GM21723 (cell line): ENCODE results near the gene FBXO10.

Experiments
- ATAC-seq: cut with Tn5 transposase; IDR thresholded peaks from one replicate; pipeline ENCODE4 v1.9.1; 2021; ENCODE audit warnings: mild to moderate bottlenecking, moderate library complexity; ENCODE audit not compliant: unreplicated experiment

Gene FBXO10

DNA sequence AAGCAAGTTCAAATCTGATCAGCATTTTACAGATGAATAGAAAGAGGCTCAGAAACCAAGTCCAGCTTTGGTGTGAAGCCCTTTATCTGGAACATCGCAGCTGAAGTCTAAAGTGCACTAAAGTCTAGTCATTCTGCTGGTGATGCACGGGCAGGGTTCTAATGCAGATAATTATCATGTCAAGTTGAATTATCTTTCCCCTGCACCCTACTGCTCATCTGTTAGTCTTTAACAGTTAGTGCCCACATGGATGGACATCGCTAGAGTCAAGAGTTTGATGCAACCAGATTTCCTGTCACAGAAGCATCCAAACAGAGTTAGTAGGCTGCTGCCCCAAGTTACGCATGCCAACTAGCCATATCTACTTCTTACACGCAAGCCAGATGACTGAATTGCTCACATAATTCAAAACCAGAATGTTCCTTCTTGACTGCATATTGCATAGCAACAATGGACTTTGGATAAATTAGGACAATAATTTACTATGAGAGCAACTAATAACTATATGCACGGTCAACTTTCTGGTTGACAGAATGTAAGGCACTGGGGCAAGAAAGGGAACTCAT is 17.8 kb upstream of the FBXO10 start:
- no peak for ATAC-seq

DNA sequence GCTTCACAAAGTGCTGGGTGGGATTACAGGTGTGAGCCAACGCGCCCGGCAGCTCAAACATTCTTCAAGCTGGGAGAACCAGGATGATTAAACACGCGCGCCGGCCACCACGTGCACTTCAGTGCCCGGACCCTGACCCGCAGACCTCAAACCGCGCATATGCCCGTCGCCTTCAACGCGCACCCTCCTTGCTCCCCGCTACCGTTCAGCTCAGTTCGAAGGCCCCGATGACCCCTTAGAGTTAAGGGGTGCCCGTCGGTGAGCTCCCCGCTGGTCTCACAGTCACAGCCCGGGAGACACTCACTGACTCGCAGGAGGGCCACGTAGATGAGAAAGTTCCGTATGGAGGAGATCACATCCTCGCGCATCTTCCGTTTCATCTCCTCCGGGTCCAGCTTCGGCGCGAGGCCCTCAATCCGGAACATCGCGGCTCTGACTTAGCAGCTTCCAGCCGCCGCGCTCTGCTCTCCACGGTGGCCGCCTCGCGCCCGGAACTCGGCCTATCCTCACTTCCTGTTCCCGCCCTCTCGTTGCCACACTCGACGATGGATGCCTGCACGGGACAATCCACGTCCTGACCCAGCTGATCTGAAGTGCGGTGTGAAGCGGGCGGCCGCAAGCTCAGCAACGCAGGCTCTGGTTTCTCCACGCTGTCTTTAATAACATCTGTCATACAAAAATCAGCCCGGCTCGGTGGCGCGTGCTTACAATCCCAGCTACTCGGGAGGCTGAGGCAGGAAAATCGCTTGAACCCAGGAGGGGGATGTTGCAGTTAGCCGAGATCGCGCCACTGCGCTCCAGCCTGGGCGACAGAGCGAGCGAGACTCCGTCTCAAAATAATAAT is 16.1 kb upstream of the FBXO10 start, which contains the start of gene TOMM5:
Gene TOMM5, minus strand, starts transcription at position 490 of the 844 bp plus-strand sequence. Its CDS starts 65 bp downstream, at position 425.
- ATAC-seq: peak; percentile 85

DNA sequence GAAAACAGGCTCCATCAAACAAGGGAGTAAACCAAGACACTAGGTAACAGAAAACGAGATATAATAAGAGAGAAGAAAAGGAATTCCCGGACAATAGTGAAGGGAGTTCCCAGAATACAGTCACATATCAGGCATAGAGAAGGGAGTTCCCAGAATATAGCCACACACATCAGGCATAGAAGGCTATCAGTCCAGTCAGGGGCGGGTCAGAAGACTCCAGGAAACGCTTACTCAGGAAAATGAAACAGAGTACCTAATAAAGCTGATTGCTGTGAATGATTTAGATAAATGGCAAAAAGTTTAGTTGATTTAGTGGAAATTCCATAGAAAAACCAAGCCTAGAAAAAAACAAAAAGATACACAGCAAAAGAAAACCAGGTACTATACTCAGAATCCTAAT is 11.3 kb upstream of the FBXO10 start:
- ATAC-seq: no peak

- no peak for ATAC-seq
These were observed 7.4 kb upstream of the FBXO10 start for GRCh38 chr9:37583522-37584121.

GRCh38 chr9:37582548-37583157 is 6.5 kb upstream of the FBXO10 start:
- no peak for ATAC-seq

GRCh38 chr9:37575511-37575914 is 667 bp downstream of the FBXO10 start:
- peak; percentile 57 for ATAC-seq

DNA sequence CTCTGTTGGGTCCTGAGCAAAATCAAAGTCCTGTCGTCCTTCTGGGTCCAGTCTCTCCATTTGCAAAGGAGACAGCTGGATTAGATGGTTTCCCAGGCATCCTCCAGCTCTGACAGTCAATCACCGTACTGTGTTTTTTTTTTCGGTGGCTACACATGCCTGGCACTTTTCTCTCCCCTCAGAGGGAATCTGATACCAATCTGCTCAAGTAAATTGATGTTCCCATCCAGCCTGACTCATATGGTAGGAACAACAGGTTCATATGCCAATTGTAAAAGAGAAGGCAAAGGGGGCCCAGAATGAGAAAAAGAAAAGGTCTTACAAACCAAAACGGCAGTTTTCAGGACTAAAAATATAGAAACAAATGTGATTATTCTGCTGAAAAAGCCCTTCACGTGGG is 1.2 kb downstream of the FBXO10 start:
- no peak for ATAC-seq

- ATAC-seq: no peak
These were observed 1.9 kb downstream of the FBXO10 start for GRCh38 chr9:37574241-37574721.

GRCh38 chr9:37571282-37571681 is 4.9 kb downstream of the FBXO10 start:
- ATAC-seq: no peak

DNA sequence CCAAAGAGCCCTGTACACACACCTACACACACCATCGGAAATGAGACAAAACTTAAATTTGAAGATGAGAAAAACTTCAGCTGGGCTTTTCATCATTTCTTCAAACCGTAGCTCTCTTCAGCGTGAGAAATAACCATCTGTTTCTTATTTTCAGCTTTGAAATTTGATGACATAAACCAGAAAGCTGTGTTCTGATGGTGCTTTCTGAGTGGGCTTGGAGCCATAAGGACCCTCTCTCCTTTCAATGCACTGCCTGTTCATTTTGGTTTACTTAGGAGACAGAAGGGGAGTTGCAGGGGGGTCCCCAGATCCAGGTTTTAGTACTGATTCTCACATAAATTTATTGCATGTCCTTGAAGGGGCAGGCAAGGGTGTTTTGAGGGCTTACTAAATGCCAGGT is 9.5 kb downstream of the FBXO10 start:
- peak; percentile 34 for ATAC-seq

DNA sequence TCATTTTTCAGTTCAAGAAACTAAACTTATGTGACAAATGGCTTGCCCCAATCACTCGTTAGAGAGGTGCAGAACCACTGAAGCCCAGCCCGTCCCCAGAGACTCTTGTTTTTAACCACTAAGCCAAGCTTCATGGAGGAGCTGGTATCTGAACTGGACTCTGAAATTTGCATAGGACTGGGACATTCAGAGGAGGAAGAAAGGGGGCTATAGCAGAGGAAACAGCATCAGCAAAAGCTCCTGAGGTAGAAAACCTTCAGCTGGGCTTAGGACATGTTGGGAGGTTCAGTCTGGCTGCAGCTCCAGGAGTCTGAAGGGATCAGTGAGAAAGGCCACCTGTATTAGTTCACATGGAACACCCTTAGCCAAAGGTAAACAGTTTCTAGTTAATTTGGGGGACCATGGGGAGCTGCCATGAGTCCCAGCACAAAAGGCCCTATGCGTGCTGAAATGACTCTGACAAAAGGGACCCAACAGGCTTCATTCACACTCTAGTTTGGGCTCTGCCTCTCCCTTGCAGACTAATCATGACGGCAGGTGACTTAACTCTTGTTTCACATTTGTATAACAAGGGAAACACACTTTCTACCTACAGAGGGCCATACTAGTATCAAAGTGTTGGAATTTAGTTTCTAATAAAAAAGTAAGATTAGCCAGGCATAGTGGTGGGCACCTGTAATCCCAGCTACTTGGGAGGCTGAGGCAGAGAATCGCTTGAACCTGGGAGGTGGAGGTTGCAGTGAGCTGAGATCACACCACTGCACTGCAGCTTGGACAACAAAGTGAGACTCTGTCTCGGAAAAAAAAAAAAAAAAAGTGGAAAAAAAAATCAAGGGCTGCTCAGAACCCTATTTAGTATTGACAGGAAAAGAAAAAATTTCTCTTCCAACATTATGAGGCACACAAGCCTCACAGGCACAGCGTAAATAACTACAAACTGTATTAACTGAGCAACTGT is 10.2 kb downstream of the FBXO10 start:
- ATAC-seq: peak; percentile 82

GRCh38 chr9:37564916-37565315 is 11.3 kb downstream of the FBXO10 start:
- no peak for ATAC-seq

- ATAC-seq: no peak
These were observed 12.2 kb downstream of the FBXO10 start for GRCh38 chr9:37563806-37564513.

GRCh38 chr9:37562826-37563225 is 13.4 kb downstream of the FBXO10 start:
- no peak for ATAC-seq

DNA sequence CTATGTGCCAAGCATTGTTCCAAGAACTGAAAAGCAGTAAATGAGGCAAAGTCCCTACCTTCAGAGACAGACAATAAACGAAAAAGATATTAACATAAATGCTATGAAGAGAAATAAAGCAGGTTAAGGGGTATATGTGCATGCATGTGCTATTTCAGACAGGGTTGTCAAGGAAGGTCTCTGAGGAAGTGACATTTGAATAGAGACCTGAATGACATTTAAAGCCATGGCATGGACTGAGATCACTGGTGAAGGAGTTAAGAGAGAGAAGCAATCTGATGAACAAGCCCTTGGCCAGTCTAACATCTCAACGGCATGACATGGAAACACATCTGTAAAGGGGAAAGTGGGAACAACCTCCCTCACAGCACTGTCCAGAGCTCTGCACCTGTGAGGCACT is 14.5 kb downstream of the FBXO10 start:
- no peak for ATAC-seq

GRCh38 chr9:37559855-37560592 is 16.2 kb downstream of the FBXO10 start:
- ATAC-seq: no peak

DNA sequence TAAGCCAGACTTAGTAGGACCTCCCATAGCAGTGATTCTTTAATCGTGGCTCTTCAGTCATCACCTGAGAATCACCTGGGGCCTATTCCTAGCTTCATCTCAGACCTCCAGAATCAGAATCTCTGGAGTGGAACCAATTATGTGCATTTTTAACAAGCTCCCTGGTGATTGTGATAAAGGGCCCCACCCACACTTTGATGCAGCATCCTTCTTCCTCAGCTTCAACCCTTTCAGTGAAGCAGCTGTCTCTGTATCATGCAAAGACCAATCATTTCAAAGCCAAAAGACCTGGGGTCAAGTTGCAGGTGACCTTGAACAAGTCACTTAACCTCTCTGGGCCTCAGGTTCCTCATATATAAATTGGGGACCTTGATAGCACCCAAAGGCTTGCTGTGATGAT is 17.1 kb downstream of the FBXO10 start:
- ATAC-seq: no peak

GRCh38 chr9:37555786-37556185 is 20.4 kb downstream of the FBXO10 start:
- no peak for ATAC-seq

GRCh38 chr9:37554318-37554717 is 21.9 kb downstream of the FBXO10 start:
- no peak for ATAC-seq
